GM18861 (cell line): ENCODE measurements around the gene BRMS1.
"Not testable (repeated sequence)": the region's sequence is repeated elsewhere in the genome, so short reads cannot be mapped to it uniquely, and the experiment has no call there.

Source experiments
- ATAC-seq: cut with Tn5 transposase; IDR thresholded peaks from one replicate; pipeline ENCODE4 v1.9.1; 2021; ENCODE audit not compliant: unreplicated experiment

Gene BRMS1, protein sequence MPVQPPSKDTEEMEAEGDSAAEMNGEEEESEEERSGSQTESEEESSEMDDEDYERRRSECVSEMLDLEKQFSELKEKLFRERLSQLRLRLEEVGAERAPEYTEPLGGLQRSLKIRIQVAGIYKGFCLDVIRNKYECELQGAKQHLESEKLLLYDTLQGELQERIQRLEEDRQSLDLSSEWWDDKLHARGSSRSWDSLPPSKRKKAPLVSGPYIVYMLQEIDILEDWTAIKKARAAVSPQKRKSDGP

DNA sequence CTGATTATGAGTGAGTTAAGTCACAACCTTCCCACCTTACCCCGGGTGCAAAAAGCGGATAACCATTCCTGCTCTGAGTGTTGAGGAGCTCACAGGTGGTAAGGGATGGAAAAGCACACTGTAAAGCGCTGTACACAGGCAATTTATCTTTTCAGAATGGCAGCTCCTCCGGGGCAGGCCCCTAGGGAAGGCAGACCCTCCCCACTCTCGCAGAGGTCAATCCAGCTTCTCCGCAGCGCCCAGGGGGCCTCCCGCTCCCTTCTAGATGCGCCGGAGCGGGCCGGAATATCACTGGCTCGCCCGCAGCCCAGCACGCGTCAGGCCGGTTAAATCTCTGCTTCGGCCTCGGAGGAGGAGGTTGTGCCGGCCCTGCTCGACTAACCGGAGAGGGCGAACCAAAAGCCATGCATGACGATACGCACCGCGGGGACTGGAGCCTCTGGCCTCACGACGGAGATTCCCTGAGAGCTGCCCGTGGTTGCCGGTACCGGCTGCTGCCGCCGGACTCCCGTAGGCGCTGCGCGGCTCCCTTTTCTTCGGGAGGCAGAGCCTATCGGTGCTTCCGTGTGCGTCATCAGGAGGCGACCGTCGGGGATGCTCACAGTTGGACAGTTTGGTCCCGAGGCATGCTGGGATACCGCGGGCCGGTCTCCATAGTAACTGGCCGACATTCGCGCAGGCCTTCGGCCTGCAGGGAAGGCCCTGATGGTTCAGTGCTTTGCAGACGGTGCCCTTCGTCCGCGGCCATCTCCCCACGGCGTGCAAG lies at the start of gene BRMS1:
Gene BRMS1, minus strand, starts transcription at position 555 of the 766 bp plus-strand sequence. CDS start 2,870 bp downstream, outside the sequence.
- ATAC-seq = peak; percentile 47

DNA sequence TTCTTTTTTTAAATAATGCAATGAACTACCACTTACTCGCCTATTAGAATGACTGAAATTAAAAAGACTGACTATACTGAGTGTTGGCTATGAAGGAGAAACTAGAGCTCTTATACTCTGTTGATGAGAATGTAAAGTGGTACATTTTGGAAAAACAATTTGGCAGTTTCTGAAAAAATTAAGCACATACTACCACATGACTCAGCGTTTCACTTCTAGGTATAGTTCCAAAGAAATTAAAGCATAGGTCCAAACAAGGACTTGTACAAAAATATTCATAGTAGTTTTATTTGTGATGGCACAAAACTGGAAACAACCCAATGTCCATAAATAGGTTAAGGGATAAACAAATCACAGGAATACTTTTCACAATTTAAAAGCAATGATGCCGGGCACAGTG lies 49.0 kb upstream of the BRMS1 start:
- ATAC-seq = no peak

DNA sequence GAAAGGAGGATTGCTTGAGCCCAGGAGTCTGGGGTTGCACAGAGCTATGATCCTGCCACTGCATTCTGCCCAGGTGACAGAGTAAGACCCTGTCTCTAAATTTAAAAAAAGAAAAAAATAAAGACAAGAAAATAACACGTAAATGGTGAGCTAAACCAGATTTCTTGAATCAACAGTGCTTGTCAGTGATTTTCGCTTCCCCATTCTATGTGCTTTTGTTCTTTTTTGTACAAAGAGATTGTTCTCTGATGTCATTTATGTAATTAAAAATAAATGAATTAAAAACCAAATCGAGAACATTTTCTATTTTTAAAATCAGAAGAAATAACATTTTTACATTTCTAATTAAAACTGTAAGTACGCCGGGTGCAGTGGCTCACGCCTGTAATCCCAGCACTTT lies 46.4 kb upstream of the BRMS1 start:
- no peak for ATAC-seq

DNA sequence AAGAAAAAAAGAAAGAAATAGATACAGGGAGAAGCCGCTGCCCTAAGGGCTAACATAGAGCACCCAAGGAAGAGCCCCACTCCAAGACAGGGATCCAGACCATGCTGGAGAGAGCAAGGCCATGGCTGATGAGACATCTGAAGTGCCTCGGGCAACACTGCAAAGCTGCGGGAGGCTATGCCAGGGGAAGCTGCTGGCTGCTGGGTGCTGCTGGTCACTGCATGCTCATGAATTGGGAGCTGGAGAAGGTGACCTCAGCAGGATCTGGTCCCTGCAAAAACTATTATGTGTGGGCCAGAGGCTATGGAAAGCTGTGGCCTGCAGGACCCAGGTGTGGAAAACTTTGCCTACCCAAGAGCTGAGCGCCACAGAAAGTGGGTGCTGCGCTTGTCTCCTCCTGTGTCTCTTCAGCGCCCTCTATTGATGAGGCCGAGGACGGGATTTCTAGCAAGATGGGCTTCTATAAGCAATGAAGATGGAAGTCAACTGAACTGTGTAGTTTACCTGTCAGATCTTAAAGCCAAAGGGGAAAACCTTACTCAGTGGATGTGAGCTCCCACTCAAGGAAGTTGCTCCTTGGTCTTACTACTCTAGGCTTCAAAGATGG lies 44.0 kb upstream of the BRMS1 start:
- ATAC-seq = no peak

DNA sequence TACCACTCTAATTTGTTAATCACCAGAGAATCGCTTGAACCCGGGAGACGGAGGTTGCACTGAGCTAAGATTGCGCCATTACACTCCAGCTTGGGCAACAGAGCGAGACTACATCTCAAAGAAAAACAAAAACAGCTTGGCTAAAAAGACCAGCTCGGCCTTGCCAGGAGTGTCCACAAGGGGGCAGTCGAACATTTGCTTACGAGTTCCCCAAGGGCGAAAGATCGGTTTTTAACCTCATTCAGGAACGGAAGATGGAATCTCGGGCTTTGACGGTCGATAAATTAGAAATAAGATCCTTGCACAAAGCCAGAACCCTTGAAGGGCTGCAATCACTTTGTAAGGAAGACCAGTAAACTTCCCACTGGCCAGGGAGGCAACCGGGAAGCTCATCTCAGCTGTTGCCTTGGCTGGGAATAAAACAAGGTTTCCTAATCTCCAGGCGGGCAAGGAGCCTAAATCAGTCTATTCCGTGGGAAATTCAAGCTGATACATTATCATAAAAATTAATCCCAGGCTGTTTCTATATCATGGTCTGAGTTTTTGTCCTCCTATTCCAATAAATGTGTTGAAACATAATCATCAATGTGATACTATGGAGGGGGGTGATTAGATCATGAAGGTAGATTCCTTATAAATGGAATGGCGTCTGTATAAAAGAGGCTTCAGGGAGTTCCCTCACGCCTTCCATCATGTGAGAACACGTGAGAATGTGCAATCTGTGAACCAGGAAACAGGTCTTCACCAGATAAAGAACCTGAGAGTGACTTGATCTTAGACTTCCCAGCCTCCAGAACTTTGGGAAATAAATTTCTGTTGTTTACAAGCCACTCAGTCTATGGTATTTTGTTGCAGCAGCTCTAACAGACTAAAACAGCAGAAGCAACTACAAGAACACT lies 41.5 kb upstream of the BRMS1 start:
- ATAC-seq = no peak

DNA sequence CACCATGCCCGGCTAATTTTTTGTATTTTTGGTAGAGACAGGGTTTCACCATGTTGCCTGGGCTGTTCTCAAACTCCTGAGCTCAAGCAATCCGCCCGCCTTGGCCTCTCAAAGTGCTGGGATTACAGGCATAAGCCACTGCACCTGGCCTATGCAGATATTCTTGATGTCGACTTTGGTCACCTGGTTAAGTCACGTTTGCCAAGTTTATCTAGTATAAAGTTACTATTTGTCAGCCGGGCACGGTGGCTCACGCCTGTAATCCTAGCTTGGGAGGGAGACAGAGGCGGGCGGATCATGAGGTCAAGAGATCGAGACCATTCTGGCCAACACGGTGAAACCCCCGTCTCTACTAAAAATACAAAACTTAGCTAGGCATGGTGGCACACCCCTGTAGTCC lies 39.4 kb upstream of the BRMS1 start:
- not testable (repeated sequence) for ATAC-seq

DNA sequence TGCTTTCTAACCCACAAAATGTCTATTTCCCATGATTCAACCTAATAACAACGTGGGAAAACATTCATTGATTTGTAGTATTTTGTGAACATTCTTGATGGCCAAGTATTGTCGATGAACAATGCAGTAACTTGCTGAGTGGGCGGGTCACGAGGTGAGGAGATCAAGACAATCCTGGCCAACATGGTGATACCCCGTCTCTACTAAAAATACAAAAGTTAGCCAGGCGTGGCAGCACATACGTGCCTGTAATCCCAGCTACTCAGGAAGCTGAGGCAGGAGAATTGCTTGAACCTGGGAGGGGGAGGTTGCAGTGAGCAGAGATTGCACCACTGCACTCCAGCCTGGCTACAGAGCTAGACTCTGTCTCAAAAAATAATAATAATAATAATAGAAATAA lies 35.4 kb upstream of the BRMS1 start:
- ATAC-seq = not testable (repeated sequence)

DNA sequence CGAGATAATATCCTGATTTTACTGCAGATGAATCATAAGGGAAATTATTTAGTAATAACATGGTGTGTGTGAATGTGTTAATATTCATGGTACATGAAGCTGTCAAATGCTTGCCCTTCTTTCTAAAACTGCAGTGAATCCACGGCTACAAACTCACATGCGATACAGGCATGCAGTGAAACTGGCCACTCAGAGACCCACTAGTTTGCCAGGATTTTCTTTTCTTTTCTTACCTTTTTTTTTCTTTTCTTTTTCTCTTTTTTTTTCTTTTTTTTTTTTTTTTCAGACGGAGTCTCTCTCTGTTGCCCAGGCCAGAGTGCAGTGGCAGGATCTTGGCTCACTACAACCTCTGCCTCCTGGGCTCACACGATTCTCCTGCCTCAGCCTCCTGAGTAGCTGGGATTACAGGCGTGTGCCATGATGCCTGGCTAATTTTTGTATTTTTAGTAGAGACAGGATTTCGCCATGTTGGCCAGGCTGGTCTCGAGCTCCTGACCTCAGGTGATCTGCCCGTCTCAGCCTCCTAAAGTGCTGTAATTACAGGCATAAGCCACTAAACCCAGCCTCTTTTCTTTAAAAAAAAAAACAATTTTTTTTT lies 28.9 kb upstream of the BRMS1 start:
- ATAC-seq = not testable (repeated sequence)

DNA sequence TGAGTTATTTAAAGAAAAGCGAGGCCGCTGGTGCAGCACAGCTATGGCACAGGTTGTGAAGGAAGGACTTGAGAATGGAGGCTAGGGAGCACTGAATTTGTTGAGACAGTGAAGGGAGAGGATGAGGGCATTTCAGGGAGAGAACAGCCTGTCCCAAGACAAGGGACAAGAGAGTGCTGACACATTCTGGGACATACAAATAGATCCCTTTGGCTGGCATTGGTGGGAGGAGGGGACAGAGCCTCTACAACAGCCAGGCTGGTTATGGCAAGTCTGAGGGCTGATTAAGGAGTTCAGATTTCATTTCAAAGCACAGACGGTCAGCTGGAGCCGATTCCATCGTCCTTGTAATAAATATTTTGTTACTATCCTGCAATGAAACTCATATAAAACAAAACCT lies 28.4 kb upstream of the BRMS1 start:
- no peak for ATAC-seq

DNA sequence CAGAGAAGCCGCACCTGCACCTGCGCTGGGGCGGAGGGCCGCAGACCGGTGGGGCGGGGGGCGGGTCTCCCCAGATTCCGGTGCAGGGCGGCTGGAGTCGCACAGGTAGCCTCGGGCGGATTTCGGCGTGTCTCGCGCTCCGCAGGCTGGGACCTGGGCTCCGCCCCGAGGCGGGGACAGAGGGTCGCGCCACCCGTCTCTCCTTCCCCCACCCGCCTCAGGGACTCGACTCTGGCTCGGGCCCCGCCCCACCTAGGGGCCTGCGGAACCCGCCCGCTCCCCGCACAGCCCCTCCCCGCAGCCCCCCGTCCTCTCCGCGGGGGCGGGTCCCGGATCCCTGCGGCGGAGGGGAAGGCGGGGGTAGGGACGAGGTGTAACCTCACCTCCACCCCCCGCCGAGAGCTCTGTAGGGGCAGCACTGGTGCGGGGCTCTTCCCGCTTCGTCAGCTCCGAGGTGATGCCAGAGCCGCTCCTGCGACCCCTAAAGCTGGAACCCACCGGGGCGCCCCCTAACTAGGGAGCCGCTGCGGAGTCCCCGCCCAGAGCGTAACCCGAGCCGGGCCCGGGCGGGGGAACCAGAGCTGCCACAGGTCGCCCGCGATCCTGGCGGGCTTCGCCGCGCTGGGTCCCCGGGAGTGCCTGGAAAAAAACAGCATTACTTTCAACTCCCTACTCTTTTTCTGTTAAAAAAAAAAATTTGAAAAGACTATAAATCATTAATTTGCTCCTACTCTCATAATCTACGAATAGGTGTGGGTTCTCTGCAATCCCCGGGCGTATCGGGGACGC lies 26.9 kb upstream of the BRMS1 start, which contains the start of gene SLC29A2:
Gene SLC29A2, minus strand, starts transcription at position 134 of the 789 bp plus-strand sequence. CDS start 169 bp downstream, outside the sequence.
- ATAC-seq = peak; percentile 44

DNA sequence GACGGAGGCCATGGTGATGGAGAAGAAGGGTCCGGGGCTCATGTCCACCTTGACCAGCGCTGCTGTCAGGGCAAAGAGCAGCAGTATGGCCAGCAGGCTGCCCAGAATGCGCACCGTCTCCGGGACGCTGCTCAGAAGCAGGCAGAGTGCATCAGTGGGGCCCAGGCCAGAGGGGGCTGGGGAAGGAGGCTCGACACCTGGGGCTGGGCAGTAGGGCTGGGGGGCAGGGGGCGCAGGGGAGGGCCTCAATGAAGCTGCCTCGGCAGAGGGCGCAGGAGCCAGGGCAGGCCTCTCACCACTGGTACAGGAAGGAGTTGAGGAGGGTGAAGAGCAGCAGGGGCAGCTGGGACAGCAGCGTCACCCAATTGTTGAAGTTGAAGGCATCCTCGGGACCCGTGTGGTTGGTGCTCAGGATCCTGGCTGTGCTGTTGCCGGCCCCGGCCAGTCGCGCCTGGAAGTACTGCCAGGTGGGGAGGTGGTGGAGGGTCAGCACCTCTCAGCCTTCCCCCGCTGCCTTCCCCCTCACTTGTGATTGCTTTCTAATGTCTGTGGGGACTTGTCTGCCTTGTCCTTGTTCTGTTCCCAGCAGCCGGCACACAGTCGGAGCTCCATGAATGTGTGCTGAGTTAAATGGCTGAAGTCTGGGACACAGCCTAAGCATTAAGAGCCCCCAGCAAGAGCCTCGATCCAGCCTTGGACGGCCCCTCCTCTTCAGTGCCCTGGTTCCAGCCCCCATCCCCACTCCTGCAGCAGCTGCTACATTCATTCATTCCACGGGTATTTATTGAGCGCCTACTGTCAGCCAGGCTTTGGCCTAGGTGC lies 24.4 kb upstream of the BRMS1 start:
- ATAC-seq = no peak

DNA sequence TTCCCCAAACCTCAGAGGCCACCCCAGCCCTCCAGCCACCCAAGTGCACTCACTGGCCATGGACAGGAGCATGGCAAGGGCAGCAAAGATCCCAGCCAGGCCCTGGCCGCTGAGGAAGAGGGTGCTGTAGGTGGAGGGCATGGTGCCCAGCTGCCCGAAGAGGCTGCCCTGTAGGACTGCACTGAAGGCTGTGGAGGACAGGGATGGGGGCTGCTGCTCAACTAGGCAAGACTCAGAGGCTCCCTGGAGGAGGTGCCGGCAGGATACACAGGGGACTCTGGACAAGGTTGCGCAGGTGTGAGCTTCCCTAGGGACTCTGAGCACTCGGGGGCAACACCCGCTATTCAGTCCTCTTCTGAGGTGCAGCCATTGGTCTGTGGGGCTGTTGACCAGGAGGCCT lies 23.6 kb upstream of the BRMS1 start:
- no peak for ATAC-seq

DNA sequence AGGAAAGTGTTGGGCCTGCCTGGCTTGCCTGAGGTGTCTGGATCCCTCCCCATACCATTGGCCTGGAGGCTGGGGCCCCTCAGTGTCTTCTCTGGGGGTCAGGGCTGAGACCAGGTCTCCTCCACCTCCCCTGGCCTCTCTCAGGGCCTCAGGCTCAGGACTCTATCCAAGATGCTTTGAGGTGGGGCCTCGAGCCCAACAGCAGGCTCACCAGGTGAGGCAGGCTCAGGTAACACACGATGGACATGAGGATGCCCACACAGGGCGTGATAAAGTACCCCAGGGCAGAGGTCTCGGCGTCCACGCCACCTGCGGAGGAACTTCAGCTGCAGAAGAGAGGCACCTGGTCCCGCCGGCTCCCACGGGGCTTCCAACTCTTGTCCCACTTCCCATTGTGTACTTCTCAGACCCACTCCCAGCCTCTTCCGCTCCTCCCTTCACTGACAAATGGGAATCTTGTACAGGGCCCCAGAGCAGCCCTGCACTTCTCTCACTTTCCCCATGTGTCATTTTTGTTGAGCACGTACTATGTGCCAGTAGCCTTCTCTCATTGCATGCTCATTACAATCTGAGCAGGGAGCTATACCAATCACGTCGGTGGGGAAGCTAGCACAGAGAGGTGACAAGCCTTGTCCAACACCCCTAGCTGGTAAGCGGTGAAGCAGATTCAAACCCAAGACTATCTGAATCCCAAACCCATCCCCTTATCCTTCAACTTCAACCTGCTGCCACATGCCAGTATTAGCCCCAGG lies 22.8 kb upstream of the BRMS1 start:
- ATAC-seq = no peak

DNA sequence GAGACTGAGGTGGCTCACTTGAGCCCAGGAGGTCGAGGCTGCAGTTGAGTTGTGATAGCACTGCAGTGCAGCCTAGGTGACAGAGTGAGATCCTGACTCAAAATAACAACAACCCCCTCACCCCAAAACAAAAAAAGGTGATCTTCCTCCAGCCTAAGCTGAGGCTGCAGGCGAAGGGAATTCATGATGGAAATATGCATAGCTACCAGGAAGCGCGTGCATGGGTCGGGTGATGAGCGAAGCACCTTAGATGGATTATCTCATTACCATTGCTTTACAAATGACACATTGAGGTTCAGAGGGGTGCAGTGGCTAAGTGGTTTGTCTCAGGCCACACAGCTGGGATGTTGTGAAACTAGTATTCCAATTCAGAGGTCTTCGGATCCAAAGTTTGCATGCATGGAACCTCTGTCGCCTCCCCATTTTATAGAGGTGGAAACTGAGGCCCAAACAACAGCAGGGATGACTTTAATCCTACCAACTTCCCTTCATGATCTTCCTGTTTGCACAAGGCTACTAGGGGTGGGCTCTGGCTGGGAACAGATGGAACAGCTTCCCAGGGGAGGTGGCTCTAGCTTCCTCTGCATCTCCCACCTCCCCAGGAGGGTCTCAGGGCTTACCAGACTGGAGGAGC lies 22.1 kb upstream of the BRMS1 start:
- no peak for ATAC-seq

DNA sequence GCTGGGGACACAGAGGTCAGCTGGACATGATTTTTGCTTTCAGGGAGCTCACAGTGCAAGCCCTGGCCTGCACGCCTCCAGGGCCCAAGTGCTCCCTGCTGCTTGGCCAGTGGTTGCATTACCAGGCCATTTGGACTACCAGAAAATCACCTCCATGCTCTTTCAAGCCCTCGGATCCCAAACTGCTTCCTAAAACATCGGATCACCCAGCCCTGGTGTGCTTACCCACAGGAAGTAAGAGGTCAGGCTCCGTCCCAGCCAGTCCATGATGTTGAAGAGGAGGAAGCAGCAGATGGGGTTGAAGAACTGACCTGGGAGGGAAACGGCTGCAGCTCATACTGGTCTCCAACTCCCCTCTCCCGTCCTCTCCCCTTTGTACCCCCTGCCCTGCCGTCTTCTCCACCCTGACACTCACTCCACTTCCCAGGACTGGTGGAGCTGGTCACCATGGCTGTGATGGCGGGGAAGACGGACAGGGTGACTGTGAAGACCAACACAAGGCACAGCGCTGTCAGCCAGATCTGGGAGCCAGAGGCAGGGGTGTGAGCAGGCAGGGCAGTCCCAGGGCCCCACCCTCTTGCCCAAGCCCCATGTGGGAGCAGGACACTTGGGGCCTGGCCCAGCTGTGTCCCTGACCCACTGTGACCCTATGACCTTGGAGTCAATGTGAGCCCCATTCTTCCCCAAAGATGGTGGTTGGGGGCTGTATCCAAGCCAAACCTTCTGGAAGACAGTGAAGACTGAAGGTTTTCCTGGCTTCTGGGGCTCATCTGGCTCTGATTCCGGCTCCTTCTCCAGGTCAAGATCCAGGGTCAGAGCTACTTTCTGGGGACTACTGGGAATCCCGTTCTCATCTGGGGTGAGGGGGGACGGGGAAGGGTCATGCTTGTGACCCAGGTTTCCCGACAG lies 21.1 kb upstream of the BRMS1 start:
- ATAC-seq = no peak

DNA sequence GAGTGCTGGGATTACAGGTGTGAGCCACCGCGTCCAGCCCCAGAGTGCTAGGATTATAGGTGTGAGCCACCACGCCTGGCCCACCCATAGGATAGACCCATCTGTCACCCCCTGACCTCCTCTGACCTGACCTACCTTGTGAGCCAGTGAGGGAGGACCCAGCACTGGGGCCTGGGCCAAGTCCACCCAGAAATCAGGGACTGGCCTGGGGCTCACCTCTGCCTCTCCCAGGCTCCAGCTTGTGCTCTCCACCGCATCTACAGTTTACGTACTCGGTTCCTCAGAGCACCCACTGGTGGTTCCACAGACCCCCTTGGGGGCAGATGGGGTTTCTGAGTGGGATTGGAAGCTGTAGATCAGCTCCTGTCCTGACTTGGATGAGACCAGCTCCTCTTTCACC lies 20.3 kb upstream of the BRMS1 start:
- ATAC-seq = no peak
